Ramos (cell line): ENCODE results near the gene SFXN3.

Experiments used
- in situ Hi-C: fragments of 300-500 bp; cut with MboI; formaldehyde crosslinking; loops from one replicate; pipeline ENCODE4 v1.14.3; 2022; ENCODE audit warnings: low sequenced_read_pairs; ENCODE audit not compliant: unreplicated experiment

Gene SFXN3

GRCh38 chr10:101031128-101031795 is at the start of gene SFXN3, which contains the start of gene PDZD7:
TSS of gene SFXN3 (plus strand) at chr10:101031234. CDS start at chr10:101034695, 3,461 bp downstream.
TSS of gene PDZD7 (minus strand) at chr10:101031129. CDS start at chr10:101030219, 910 bp downstream.
- in situ Hi-C loops = no loop called here

GRCh38 chr10:100982916-100983830 is 47.9 kb upstream of the SFXN3 start:
- in situ Hi-C loops = no loop called here

- in situ Hi-C loops = no loop called here
Observed at GRCh38 chr10:100983868-100984671, 47.0 kb upstream of the SFXN3 start.

- in situ Hi-C loops = no loop called here
Observed at GRCh38 chr10:100984672-100985177, 46.3 kb upstream of the SFXN3 start.

GRCh38 chr10:100985336-100985735 is 45.7 kb upstream of the SFXN3 start:
- in situ Hi-C loops = no loop called here

GRCh38 chr10:100986623-100986951 is 44.4 kb upstream of the SFXN3 start:
- in situ Hi-C loops = no loop called here

GRCh38 chr10:100986952-100987684 is 43.9 kb upstream of the SFXN3 start, which contains the start of the genes MRPL43 and TWNK:
TSS of gene MRPL43 (minus strand) at chr10:100987497. CDS start at chr10:100987443, 54 bp downstream.
TSS of gene TWNK (plus strand) at chr10:100987543. CDS start at chr10:100988211, 668 bp downstream.
- in situ Hi-C loops = no loop called here

- in situ Hi-C loops = no loop called here
Observed at GRCh38 chr10:100987685-100988049, 43.4 kb upstream of the SFXN3 start.

- in situ Hi-C loops = no loop called here
Observed at GRCh38 chr10:100988166-100988565, 42.9 kb upstream of the SFXN3 start.

GRCh38 chr10:100989088-100989487 is 41.9 kb upstream of the SFXN3 start:
- in situ Hi-C loops = no loop called here

- in situ Hi-C loops = no loop called here
Observed at GRCh38 chr10:100993986-100994708, 36.9 kb upstream of the SFXN3 start.

GRCh38 chr10:100995181-100995580 is 35.9 kb upstream of the SFXN3 start:
- in situ Hi-C loops = no loop called here

GRCh38 chr10:100996678-100997359 is 34.2 kb upstream of the SFXN3 start:
- in situ Hi-C loops = no loop called here

GRCh38 chr10:100997360-100998182 is 33.5 kb upstream of the SFXN3 start:
- in situ Hi-C loops = no loop called here

- in situ Hi-C loops = no loop called here
Observed at GRCh38 chr10:100998183-100998990, 32.6 kb upstream of the SFXN3 start.

- in situ Hi-C loops = no loop called here
Observed at GRCh38 chr10:100998991-100999741, 31.9 kb upstream of the SFXN3 start.
